KMS-11 (cell line): ENCODE data around the gene SCN5A.

Source experiments
- H2AFZ ChIP-seq: fragments of 200-600 bp; sonication (generic); 2 replicates; pipeline ENCODE4 v1.6.1; 2016; ENCODE audit warnings: antibody characterized with exemption, mixed run types, low read depth
- H3K27ac ChIP-seq: fragments of 200-600 bp; sonication (generic); 2 replicates; pipeline ENCODE4 v1.6.1; 2016; ENCODE audit warnings: mild to moderate bottlenecking, mixed run types
- H3K27me3 ChIP-seq: fragments of 200-600 bp; sonication (generic); 2 replicates; pipeline ENCODE4 v1.6.1; 2017; ENCODE audit warnings: mild to moderate bottlenecking, low read depth, mixed run types, moderate library complexity; ENCODE audit not compliant: insufficient read depth
- H3K36me3 ChIP-seq: fragments of 200-600 bp; sonication (generic); 2 replicates; pipeline ENCODE4 v1.6.1; 2017; ENCODE audit warnings: mild to moderate bottlenecking, mixed run types; ENCODE audit not compliant: insufficient read depth
- H3K4me1 ChIP-seq: fragments of 200-600 bp; sonication (generic); 2 replicates; pipeline ENCODE4 v1.6.1; 2016; ENCODE audit warnings: mild to moderate bottlenecking, low read depth, mixed run types; ENCODE audit not compliant: poor library complexity, severe bottlenecking
- H3K4me2 ChIP-seq: fragments of 200-600 bp; sonication (generic); 2 replicates; pipeline ENCODE4 v1.7.0; 2016; ENCODE audit warnings: mild to moderate bottlenecking, mixed run types
- H3K4me3 ChIP-seq: fragments of 200-600 bp; sonication (generic); IDR thresholded peaks from 2 replicates; pipeline ENCODE4 v1.6.1; 2017; ENCODE audit warnings: low read depth, low read length, mixed read lengths; ENCODE audit not compliant: insufficient read depth
- H3K79me2 ChIP-seq: fragments of 200-600 bp; sonication (generic); 2 replicates; pipeline ENCODE4 v1.6.1; 2016; ENCODE audit warnings: low read depth, mixed run types; ENCODE audit not compliant: insufficient read depth
- H3K9ac ChIP-seq: fragments of 200-600 bp; sonication (generic); 2 replicates; pipeline ENCODE4 v1.6.1; 2016; ENCODE audit warnings: mild to moderate bottlenecking, mixed run types
- H4K20me1 ChIP-seq: fragments of 200-600 bp; sonication (generic); 2 replicates; pipeline ENCODE4 v1.6.1; 2016; ENCODE audit warnings: mild to moderate bottlenecking, mixed run types; ENCODE audit not compliant: insufficient read depth
- TF ChIP-seq, protein P1 (sequence below): fragments of 200-600 bp; sonication (generic); conservative IDR thresholded peaks from 2 replicates; pipeline ENCODE4 v1.6.1; 2017; ENCODE audit warnings: low read depth, mild to moderate bottlenecking, antibody characterized with exemption, low read length, moderate library complexity, mixed read lengths

SCN5A gene

DNA sequence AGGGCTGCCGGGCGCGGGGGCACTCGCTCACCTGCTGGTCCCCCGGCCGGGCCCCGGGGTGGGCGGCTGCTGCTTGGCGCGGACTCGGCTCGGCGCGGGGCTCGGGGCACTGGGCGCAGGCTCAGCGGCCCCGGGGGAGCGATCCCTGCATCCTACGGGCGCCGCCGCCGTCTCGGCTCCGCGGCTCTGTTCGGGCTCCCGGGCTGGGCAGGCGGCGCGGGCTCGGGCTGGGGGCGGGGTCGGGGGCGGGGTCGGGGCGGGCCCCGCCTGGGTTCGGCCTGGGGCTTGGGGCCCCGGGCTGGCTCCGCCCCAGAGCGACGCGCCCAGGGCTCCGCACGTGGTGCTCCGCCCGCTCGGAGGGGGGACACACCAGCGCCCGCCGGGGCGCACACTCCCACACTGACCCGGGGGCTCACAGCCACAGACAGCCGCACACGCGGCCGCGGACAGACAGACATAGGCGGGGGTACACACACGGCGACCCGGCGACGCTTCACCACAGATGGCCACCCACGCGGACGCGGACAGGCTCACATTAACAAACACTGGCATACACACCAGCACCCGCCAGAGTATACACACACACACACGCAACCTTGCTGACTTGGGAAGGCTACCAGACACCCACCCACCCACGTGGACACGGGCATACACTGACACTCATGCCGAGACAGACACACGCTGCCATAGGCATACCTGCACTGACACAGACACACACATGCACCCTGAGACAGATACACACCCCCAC is at the start of gene SCN5A:
Gene SCN5A, minus strand, starts transcription at position 188 of the 748 bp plus-strand sequence. CDS start 16,380 bp downstream, outside the sequence.
- H3K4me3 ChIP-seq: no peak within 1 kb of the TSS
- H2AFZ ChIP-seq: peak within 1 kb of the TSS; percentile 75; the same call in 1 of the 2 replicates
- H4K20me1 ChIP-seq: no peaks in the 10 kb centered on the region
- no peaks in the 10 kb centered on the region; the same call in 1 of the 2 replicates for H3K27me3 ChIP-seq
- no peaks in the 10 kb centered on the region for H3K79me2 ChIP-seq
- H3K4me2 ChIP-seq: peak within 1 kb of the TSS; percentile 48
- peak within 1 kb of the TSS; percentile 52; the same call in 1 of the 2 replicates for H3K9ac ChIP-seq
- no peaks in the 10 kb centered on the region for H3K36me3 ChIP-seq
- TF ChIP-seq, protein P1, sequence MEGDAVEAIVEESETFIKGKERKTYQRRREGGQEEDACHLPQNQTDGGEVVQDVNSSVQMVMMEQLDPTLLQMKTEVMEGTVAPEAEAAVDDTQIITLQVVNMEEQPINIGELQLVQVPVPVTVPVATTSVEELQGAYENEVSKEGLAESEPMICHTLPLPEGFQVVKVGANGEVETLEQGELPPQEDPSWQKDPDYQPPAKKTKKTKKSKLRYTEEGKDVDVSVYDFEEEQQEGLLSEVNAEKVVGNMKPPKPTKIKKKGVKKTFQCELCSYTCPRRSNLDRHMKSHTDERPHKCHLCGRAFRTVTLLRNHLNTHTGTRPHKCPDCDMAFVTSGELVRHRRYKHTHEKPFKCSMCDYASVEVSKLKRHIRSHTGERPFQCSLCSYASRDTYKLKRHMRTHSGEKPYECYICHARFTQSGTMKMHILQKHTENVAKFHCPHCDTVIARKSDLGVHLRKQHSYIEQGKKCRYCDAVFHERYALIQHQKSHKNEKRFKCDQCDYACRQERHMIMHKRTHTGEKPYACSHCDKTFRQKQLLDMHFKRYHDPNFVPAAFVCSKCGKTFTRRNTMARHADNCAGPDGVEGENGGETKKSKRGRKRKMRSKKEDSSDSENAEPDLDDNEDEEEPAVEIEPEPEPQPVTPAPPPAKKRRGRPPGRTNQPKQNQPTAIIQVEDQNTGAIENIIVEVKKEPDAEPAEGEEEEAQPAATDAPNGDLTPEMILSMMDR: no peak
- no peaks in the 10 kb centered on the region for H3K4me1 ChIP-seq
- no peak within 1 kb of the TSS for H3K27ac ChIP-seq

DNA sequence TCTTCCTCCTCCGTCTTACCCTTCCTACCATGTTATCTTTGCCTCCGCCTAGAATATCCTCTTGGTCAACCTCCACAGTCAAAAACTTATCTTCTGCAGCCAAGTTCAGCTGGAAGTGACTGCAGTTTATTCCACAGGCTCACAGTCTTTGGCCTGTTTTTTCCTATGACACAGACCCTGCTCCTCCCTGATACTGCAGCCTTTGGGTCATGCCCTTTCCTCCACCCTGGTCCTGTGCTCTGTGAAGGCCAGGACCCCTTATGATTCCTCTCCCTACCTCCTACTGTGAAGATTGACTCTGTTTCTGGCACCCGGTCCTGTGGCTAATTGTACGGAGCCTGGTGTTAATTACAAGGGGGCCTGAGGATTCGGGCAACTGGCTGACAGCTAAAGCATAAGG is 49.3 kb upstream of the SCN5A start:
- Histone ChIP-seq H2AFZ (no peak overlapping the region), H3K4me1 (no peaks in the 10 kb centered on the region), H3K4me3 (no peak overlapping the region), H3K36me3 (no peaks in the 10 kb centered on the region), H3K4me2 (no peak overlapping the region), H4K20me1 (no peaks in the 10 kb centered on the region), H3K9ac (no peak overlapping the region), H3K27me3 (no peaks in the 10 kb centered on the region), H3K27ac (no peak overlapping the region), H3K79me2 (no peaks in the 10 kb centered on the region)
- TF ChIP-seq, protein P1: no peak

DNA sequence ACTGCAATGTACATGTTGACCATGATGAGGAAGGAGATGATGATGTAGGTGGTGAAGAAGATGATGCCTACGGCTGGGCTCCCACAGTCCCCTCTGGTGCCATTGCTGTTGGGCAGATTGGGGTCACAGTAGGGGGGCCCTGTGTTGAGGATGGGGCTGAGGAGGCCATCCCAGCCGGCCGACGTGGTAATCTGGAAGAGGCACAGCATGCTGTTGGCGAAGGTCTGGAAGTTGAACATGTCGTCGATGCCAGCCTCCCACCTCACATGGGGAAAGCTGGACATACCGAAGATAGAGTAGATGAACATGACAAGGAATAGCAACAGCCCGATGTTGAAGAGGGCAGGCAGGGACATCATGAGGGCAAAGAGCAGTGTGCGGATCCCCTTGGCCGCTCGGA is 48.6 kb upstream of the SCN5A start:
- Histone ChIP-seq H3K27me3 (no peaks in the 10 kb centered on the region), H4K20me1 (no peaks in the 10 kb centered on the region), H3K4me1 (no peaks in the 10 kb centered on the region), H3K36me3 (no peaks in the 10 kb centered on the region), H3K9ac (no peak overlapping the region), H3K4me2 (no peak overlapping the region), H3K4me3 (no peak overlapping the region), H3K27ac (no peak overlapping the region), H3K79me2 (no peaks in the 10 kb centered on the region), H2AFZ (no peak overlapping the region)
- TF ChIP-seq, protein P1: no peak

DNA sequence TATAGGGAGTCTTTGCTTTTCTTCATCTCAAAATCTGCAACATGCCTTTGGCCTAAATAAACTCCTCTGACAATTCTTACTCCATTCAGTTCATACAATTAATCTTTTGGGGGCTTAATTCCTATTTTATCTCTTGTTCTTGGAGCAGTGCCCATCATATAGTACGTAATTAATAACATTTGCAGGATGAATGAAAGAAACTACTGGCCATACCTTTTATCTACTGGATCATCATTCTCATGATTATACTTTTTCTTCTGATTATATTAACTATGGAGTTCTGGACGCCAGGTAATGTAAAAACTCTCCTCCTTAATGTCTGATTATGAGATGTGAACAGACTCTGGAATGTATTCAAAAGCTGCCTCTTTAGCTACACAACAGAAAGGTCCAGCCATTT is 46.5 kb upstream of the SCN5A start:
- no peaks in the 10 kb centered on the region for H3K4me1 ChIP-seq
- no peaks in the 10 kb centered on the region for H4K20me1 ChIP-seq
- no peak overlapping the region for H2AFZ ChIP-seq
- no peaks in the 10 kb centered on the region for H3K27me3 ChIP-seq
- TF ChIP-seq, protein P1: no peak
- no peak overlapping the region for H3K27ac ChIP-seq
- no peak overlapping the region for H3K4me2 ChIP-seq
- H3K9ac ChIP-seq: no peak overlapping the region
- H3K4me3 ChIP-seq: no peak overlapping the region
- no peaks in the 10 kb centered on the region for H3K79me2 ChIP-seq
- no peaks in the 10 kb centered on the region for H3K36me3 ChIP-seq
